HepG2 (cell line): ENCODE data around the gene SERPINB10. TPM values are rescaled to one million over a fixed set of nuclear protein-coding genes. Genes with fewer than 3 reads are reported as not detected.

ENCODE experiments used
- ATAC-seq: fragments of 200-7000 bp; cut with Tn5 transposase; 3 replicates; pipeline ENCODE4 v1.9.1; 2020; ENCODE audit warnings: mild to moderate bottlenecking, moderate library complexity
- BruUV-seq: library from RNA; stranded (reverse); fragments of 400-500 nt; replicated peaks from 2 replicates; lab custom pipeline; 2021; lab: Mats Ljungman, UMichigan
- CTCF ChIA-PET: fragments of 300-600 bp; formaldehyde crosslinking; extraction: SDS; loops from one replicate; lab custom pipeline; 2021; ENCODE audit warnings: low total read pairs, inconsistent platforms, low intra/inter-chr PET ratio; lab: Yijun Ruan, JAX
- POLR2A ChIA-PET: fragments of 350-600 bp; sonication (Branson Sonifier 250); formaldehyde crosslinking; loops from one replicate; lab custom pipeline; 2020; ENCODE audit warnings: antibody characterized with exemption, inconsistent platforms; lab: Yijun Ruan, JAX
- DNase-seq: peaks from one replicate; pipeline ENCODE4 v3.0.0-alpha.2; 2015; ENCODE audit warnings: low spot score
- FAIRE-seq: peaks from 3 replicates; lab custom pipeline; 2011; peaks lifted over from hg19 to GRCh38; lab: Jason Lieb, UNC
- H2AFZ ChIP-seq: one replicate; pipeline ENCODE4 v1.6.1; 2011; ENCODE audit warnings: low read length, inconsistent platforms
- H3K27ac ChIP-seq: fragments of 300-600 bp; 3 replicates; pipeline ENCODE4 v1.8.0; 2011; ENCODE audit warnings: mixed run types, mild to moderate bottlenecking, mixed read lengths, low read length, inconsistent platforms; ENCODE audit not compliant: insufficient read depth; ENCODE audit errors: extremely low read length
- H3K27me3 ChIP-seq, 2 experiments: fragments of 200-600 bp in 1 of 2; 2 replicates in 1 of 2; 3 replicates in 1 of 2; pipeline versions ENCODE4 v1.6.0 to v1.8.0; 2011; ENCODE audit warnings: low read length in 2 of 2, mild to moderate bottlenecking in 2 of 2, moderate library complexity in 2 of 2, inconsistent platforms in 1 of 2; ENCODE audit not compliant: insufficient read depth in 2 of 2, control insufficient read depth in 1 of 2
- H3K36me3 ChIP-seq, 2 experiments: fragments of 200-600 bp in 1 of 2; replicated peaks in 1 of 2; 2 replicates in 1 of 2; 3 replicates in 1 of 2; pipeline versions ENCODE4 v1.5.1 to v1.8.0; 2011; ENCODE audit warnings: low read length in 2 of 2, inconsistent platforms in 1 of 2; ENCODE audit not compliant: insufficient read depth in 2 of 2, control insufficient read depth in 1 of 2
- H3K4me1 ChIP-seq: 2 replicates; pipeline ENCODE4 v1.5.1; 2012; ENCODE audit warnings: low read length, inconsistent platforms; ENCODE audit not compliant: insufficient read depth
- H3K4me2 ChIP-seq: 2 replicates; pipeline ENCODE4 v1.6.0; 2011; ENCODE audit warnings: low read depth, low read length, inconsistent platforms
- H3K4me3 ChIP-seq, 3 experiments: fragments of 200-600 bp in 1 of 3; sonication (generic), shearing (Covaris generic) in 1 of 3; replicated peaks in 1 of 3; 2 replicates each; pipeline ENCODE4 v1.5.1; 2011 to 2016; ENCODE audit warnings: low read length in 3 of 3, inconsistent platforms in 2 of 3, low read depth in 2 of 3, mild to moderate bottlenecking in 2 of 3, control low read depth in 1 of 3, mixed read lengths in 1 of 3; ENCODE audit not compliant: insufficient read depth in 1 of 3
- H3K79me2 ChIP-seq: one replicate; pipeline ENCODE4 v1.6.1; 2011; ENCODE audit warnings: low read length, inconsistent platforms; ENCODE audit not compliant: insufficient read depth
- H3K9ac ChIP-seq: 2 replicates; pipeline ENCODE4 v1.6.0; 2011; ENCODE audit warnings: mild to moderate bottlenecking, low read depth, low read length, inconsistent platforms; ENCODE audit not compliant: insufficient read depth
- H3K9me3 ChIP-seq: 2 replicates; pipeline ENCODE4 v1.5.1; 2012; ENCODE audit warnings: mild to moderate bottlenecking, low read length
- H4K20me1 ChIP-seq: 2 replicates; pipeline ENCODE4 v1.6.0; 2011; ENCODE audit warnings: inconsistent platforms, mild to moderate bottlenecking, low read length, moderate library complexity; ENCODE audit not compliant: insufficient read depth
- AGO1 ChIP-seq: fragments of 200-400 bp; formaldehyde crosslinking; IDR thresholded peaks from 2 replicates; pipeline ENCODE4 v1.6.1; 2017; ENCODE audit warnings: mild to moderate bottlenecking, low read depth, low read length, moderate library complexity; ENCODE audit not compliant: poor library complexity, severe bottlenecking
- ARID5B ChIP-seq: IDR thresholded peaks from 2 replicates; pipeline ENCODE4 v1.4.0; 2020; ENCODE audit warnings: mild to moderate bottlenecking, missing genetic modification reagents
- CENPT ChIP-seq: sonication (generic); formaldehyde crosslinking; IDR thresholded peaks from 2 replicates; pipeline ENCODE4 v1.8.0; 2022; ENCODE audit warnings: low read depth, mild to moderate bottlenecking, moderate library complexity, missing genetic modification reagents
- ELF3 ChIP-seq: IDR thresholded peaks from 2 replicates; pipeline ENCODE4 v1.6.1; 2016; ENCODE audit warnings: missing genetic modification reagents, missing compliant biosample characterization
- HES4 ChIP-seq: sonication (generic); formaldehyde crosslinking; IDR thresholded peaks from 2 replicates; pipeline ENCODE4 v1.9.0; 2021; ENCODE audit warnings: mild to moderate bottlenecking, missing genetic modification reagents, borderline replicate concordance
- IKZF5 ChIP-seq: IDR thresholded peaks from 2 replicates; pipeline ENCODE4 v1.6.1; 2018; ENCODE audit warnings: missing genetic modification reagents, mild to moderate bottlenecking, missing compliant biosample characterization
- JUNB ChIP-seq: sonication (generic); formaldehyde crosslinking; IDR thresholded peaks from 2 replicates; pipeline ENCODE4 v1.8.0; 2022; ENCODE audit warnings: missing genetic modification reagents, mild to moderate bottlenecking, borderline replicate concordance
- MAFK ChIP-seq, 2 experiments: IDR thresholded peaks in 1 of 2; conservative IDR thresholded peaks in 1 of 2; 2 replicates each; pipeline ENCODE4 v1.6.1; 2011; ENCODE audit warnings: improper control_type of control experiment in 2 of 2, low read length in 2 of 2
- MYNN ChIP-seq: sonication (generic); formaldehyde crosslinking; IDR thresholded peaks from 2 replicates; pipeline ENCODE4 v1.4.0; 2020; ENCODE audit warnings: mild to moderate bottlenecking, low read depth, missing genetic modification reagents
- NFE2L1 ChIP-seq: sonication (generic); formaldehyde crosslinking; IDR thresholded peaks from 2 replicates; pipeline ENCODE4 v1.4.0; 2020; ENCODE audit warnings: missing genetic modification reagents, mild to moderate bottlenecking, borderline replicate concordance
- NR0B2 ChIP-seq: sonication (generic); formaldehyde crosslinking; IDR thresholded peaks from 2 replicates; pipeline ENCODE4 v1.4.0; 2020; ENCODE audit warnings: mild to moderate bottlenecking, missing genetic modification reagents
- RAD21 ChIP-seq: fragments of 450-650 bp; formaldehyde crosslinking; IDR thresholded peaks from 2 replicates; pipeline ENCODE4 v1.5.0; 2020; ENCODE audit warnings: mild to moderate bottlenecking
- SMAD9 ChIP-seq: sonication (generic); formaldehyde crosslinking; IDR thresholded peaks from 2 replicates; pipeline ENCODE4 v1.5.1; 2020; ENCODE audit warnings: mild to moderate bottlenecking, missing genetic modification reagents
- SOX6 ChIP-seq, 2 experiments: fragments of 450-650 bp in 1 of 2; sonication (generic) in 1 of 2; formaldehyde crosslinking in 1 of 2; IDR thresholded peaks; 2 replicates each; pipeline versions ENCODE4 v1.4.0 to v1.6.1; 2017 to 2020; ENCODE audit warnings: antibody characterized with exemption in 1 of 2, mild to moderate bottlenecking in 1 of 2, missing genetic modification reagents in 1 of 2
- ZBTB21 ChIP-seq: sonication (generic); formaldehyde crosslinking; IDR thresholded peaks from 2 replicates; pipeline ENCODE4 v1.4.0; 2020; ENCODE audit warnings: missing genetic modification reagents
- ZFP82 ChIP-seq: sonication (generic); formaldehyde crosslinking; IDR thresholded peaks from 2 replicates; pipeline ENCODE4 v1.5.1; 2020; ENCODE audit warnings: mild to moderate bottlenecking, missing genetic modification reagents, borderline replicate concordance
- ZNF263 ChIP-seq: sonication (generic); formaldehyde crosslinking; IDR thresholded peaks from 2 replicates; pipeline ENCODE4 v1.4.0; 2020; ENCODE audit warnings: missing genetic modification reagents
- ZNF414 ChIP-seq: sonication (generic); formaldehyde crosslinking; IDR thresholded peaks from 2 replicates; pipeline ENCODE4 v1.5.0; 2020; ENCODE audit warnings: missing genetic modification reagents
- ZNF709 ChIP-seq: sonication (generic); formaldehyde crosslinking; IDR thresholded peaks from 2 replicates; pipeline ENCODE4 v1.5.0; 2020; ENCODE audit warnings: mild to moderate bottlenecking, missing genetic modification reagents
- ZNF792 ChIP-seq: IDR thresholded peaks from 2 replicates; pipeline ENCODE4 v1.6.1; 2016
- WGBS: methylation state at CpG from one replicate; pipeline ENCODE4 v1.1.6; 2017; ENCODE audit warnings: low lambda C conversion rate; 5-methylcytosine and 5-hydroxymethylcytosine counted together
- in situ Hi-C: cut with HindIII; loops from 2 replicates; pipeline ENCODE4 v1.10.0; 2017; ENCODE audit warnings: low pct_unique_long_range_greater_than_20kb; ENCODE audit not compliant: extremely low pct_ligation_motif_present
- intact Hi-C: fragments of 100-400 bp; cut with micrococcal nuclease; formaldehyde crosslinking; loops from one replicate; pipeline ENCODE4 v1.10.0; 2022; ENCODE audit not compliant: unreplicated experiment
- polyA plus RNA-seq, 8 experiments: library from polyadenylated mRNA; depleted of rRNA in 3 of 8; stranded (reverse) in 7 of 8; unstranded in 1 of 8; fragments of >200 nt; fragmentation: Illumina TruSeq in 4 of 8; extraction: Trizol in 4 of 8; gene quantifications; 2 replicates each; pipeline versions ENCODE4 v1.2.1 to v1.2.3, GENCODE V29; 2011 to 2016; ENCODE audit warnings: low read depth in 4 of 8, missing spikeins in 1 of 8, mixed read lengths in 1 of 8; ENCODE audit not compliant: insufficient read depth in 1 of 8
- total RNA-seq, 5 experiments: library from RNA; depleted of rRNA; stranded (reverse); fragments of >200 nt; fragmentation: Illumina TruSeq; extraction: Trizol; gene quantifications; 2 replicates each; pipeline ENCODE4 v1.2.3, GENCODE V29; 2016; ENCODE audit warnings: low read depth in 1 of 5

The SERPINB10 gene
- total and polyA plus RNA-seq, 2 of the 13 experiments (the other 11 are each of a cell fraction or from before 2014, with no cell fraction given): not detected

- TF ChIP-seq SOX6 (IDR thresholded peaks at IDR 0.05) (no peak), SOX6 (CRISPR knock-in tag; IDR thresholded peaks at IDR 0.05) (no peak), ZNF414 (CRISPR knock-in tag) (no peak), NFE2L1 (CRISPR knock-in tag) (no peak), AGO1 (no peak), IKZF5 (CRISPR knock-in tag) (no peak), RAD21 (no peak), ZNF709 (CRISPR knock-in tag) (no peak), ELF3 (CRISPR knock-in tag) (no peak), SMAD9 (CRISPR knock-in tag) (no peak), MAFK (conservative IDR thresholded peaks at IDR 0.05 in 1 of 2, IDR thresholded peaks at IDR 0.05 in 1 of 2; ENCODE audit: low read length in 2 of 2) (no peak), ARID5B (no peak), MYNN (CRISPR knock-in tag) (no peak), ZBTB21 (CRISPR knock-in tag) (no peak), ZFP82 (CRISPR knock-in tag) (no peak), JUNB (CRISPR knock-in tag) (no peak), NR0B2 (no peak), ZNF792 (no peak), ZNF263 (CRISPR knock-in tag) (no peak), CENPT (CRISPR knock-in tag) (no peak), HES4 (CRISPR knock-in tag) (no peak)
- H2AFZ ChIP-seq: no peak overlapping the region
- H3K79me2 ChIP-seq: no peaks in the 10 kb centered on the region
- no peak for DNase-seq
- H3K27me3 ChIP-seq: no peaks in the 10 kb centered on the region
- H3K4me2 ChIP-seq: no peak overlapping the region
- H3K9ac ChIP-seq: no peak overlapping the region
- intact Hi-C loops: no loop called here
- no peak overlapping the region for H3K4me3 ChIP-seq
- H3K9me3 ChIP-seq: no peaks in the 10 kb centered on the region
- 0% methylated on average over 1 of the region's 1 CpG for WGBS
- in situ Hi-C loops: no loop called here
- H3K4me1 ChIP-seq: no peaks in the 10 kb centered on the region
- no peak for ATAC-seq
- ChIA-PET POLR2A (no interaction called here), CTCF (no interaction called here)
- H3K36me3 ChIP-seq: no peaks in the 10 kb centered on the region
- no peaks in the 10 kb centered on the region for H4K20me1 ChIP-seq
- H3K27ac ChIP-seq: no peak overlapping the region
- BruUV-seq: no TSS peak
- no peak for FAIRE-seq
Measured at GRCh38 chr18:63858456-63858855, 49.3 kb upstream of the SERPINB10 start.
